Common myeloid progenitor, CD34-positive (primary cell): ENCODE results near the gene ARR3.

ENCODE experiments used
- CTCF ChIA-PET: fragments of 350-600 bp; sonication (Branson Sonifier 250); formaldehyde crosslinking; loops from one replicate; lab custom pipeline; 2021; ENCODE audit warnings: antibody characterized with exemption; lab: Charles Lee
- POLR2A ChIA-PET: fragments of 350-600 bp; sonication (Branson Sonifier 250); formaldehyde crosslinking; loops from one replicate; lab custom pipeline; 2021; ENCODE audit warnings: antibody characterized with exemption; lab: Charles Lee
- DNase-seq, 3 donors: peaks; one replicate each; pipeline versions ENCODE4 v3.0.0 to v3.0.0-alpha.2; 2013
- H3K27ac ChIP-seq, 2 experiments: 1 replicate in 1 of 2; 2 replicates in 1 of 2; pipeline ENCODE4 v1.7.0; 2013; ENCODE audit warnings: inconsistent platforms in 2 of 2, low read length in 2 of 2, mild to moderate bottlenecking in 2 of 2, low read depth in 1 of 2, moderate library complexity in 1 of 2; ENCODE audit not compliant: severe bottlenecking in 2 of 2, insufficient read depth in 1 of 2, poor library complexity in 1 of 2
- H3K27me3 ChIP-seq, 5 experiments: replicated peaks in 2 of 5; 1 replicate in 3 of 5; 2 replicates in 2 of 5; pipeline versions ENCODE4 v1.6.1 to v1.7.0; 2013; ENCODE audit warnings: low read length in 4 of 5, mild to moderate bottlenecking in 2 of 5, moderate library complexity in 2 of 5, inconsistent platforms in 1 of 5; ENCODE audit not compliant: insufficient read depth in 5 of 5, control insufficient read depth in 4 of 5
- H3K36me3 ChIP-seq, 4 experiments: 1 replicate in 2 of 4; 2 replicates in 2 of 4; pipeline versions ENCODE4 v1.6.1 to v1.7.0; 2013; ENCODE audit warnings: low read length in 3 of 4, control low read depth in 1 of 4, mild to moderate bottlenecking in 1 of 4; ENCODE audit not compliant: control insufficient read depth in 4 of 4, insufficient read depth in 4 of 4
- H3K4me1 ChIP-seq, 4 experiments: 1 replicate in 3 of 4; 2 replicates in 1 of 4; pipeline versions ENCODE4 v1.6.1 to v1.7.1; 2013; ENCODE audit warnings: low read length in 3 of 4, mild to moderate bottlenecking in 3 of 4, control low read depth in 1 of 4, inconsistent platforms in 1 of 4, moderate library complexity in 1 of 4; ENCODE audit not compliant: control insufficient read depth in 4 of 4, insufficient read depth in 4 of 4; ENCODE audit errors: control extremely low read depth in 1 of 4
- H3K4me3 ChIP-seq, 7 experiments: 1 replicate in 4 of 7; 2 replicates in 3 of 7; pipeline versions ENCODE4 v1.5.1 to v1.7.0; 2013; ENCODE audit warnings: mild to moderate bottlenecking in 7 of 7, low read length in 6 of 7, moderate library complexity in 6 of 7, inconsistent platforms in 2 of 7, low read depth in 2 of 7, control low read depth in 1 of 7; ENCODE audit not compliant: insufficient read depth in 4 of 7, control insufficient read depth in 1 of 7; ENCODE audit errors: extremely low read depth in 1 of 7
- H3K9me3 ChIP-seq, 5 experiments: 1 replicate in 4 of 5; 2 replicates in 1 of 5; pipeline versions ENCODE4 v1.6.1 to v1.7.1; 2013; ENCODE audit warnings: low read length in 4 of 5, mild to moderate bottlenecking in 2 of 5, inconsistent platforms in 1 of 5, low read depth in 1 of 5, moderate library complexity in 1 of 5; ENCODE audit not compliant: control insufficient read depth in 4 of 5, insufficient read depth in 2 of 5; ENCODE audit errors: control extremely low read depth in 1 of 5
- WGBS: methylation state at CpG from one replicate; pipeline ENCODE4 v1.1.5; 2013; ENCODE audit not compliant: insufficient coverage; 5-methylcytosine and 5-hydroxymethylcytosine counted together

ARR3 gene

DNA sequence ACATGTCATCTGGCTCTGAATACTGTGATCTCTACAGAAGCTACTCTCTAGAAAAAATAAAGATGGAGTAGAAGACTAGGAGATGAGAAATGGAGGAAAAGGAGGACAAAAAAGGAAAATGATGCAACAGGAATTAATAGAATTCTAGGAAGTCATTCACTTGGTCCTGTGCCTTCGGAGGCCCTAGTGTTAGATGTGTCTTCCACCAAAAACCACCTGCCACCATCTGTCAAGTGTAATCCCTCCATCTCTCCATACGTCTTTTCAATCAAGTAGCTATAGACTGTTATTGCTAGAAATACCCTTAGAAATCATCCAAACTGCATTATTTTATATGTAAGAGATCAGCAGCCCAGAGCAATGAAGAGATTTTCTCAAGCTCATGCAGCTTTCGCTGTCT lies 10.9 kb downstream of the ARR3 start:
- no peak overlapping the region for H3K4me3 ChIP-seq
- no peak for DNase-seq
- ChIA-PET POLR2A (no interaction called here), CTCF (no interaction called here)
- H3K4me1 ChIP-seq: no peaks in the 10 kb centered on the region
- H3K27ac ChIP-seq: no peak overlapping the region
- no peaks in the 10 kb centered on the region for H3K9me3 ChIP-seq
- 88% methylated on average over 1 of the region's 3 CpGs for WGBS
- no peaks in the 10 kb centered on the region for H3K36me3 ChIP-seq
- H3K27me3 ChIP-seq: no peaks in the 10 kb centered on the region

DNA sequence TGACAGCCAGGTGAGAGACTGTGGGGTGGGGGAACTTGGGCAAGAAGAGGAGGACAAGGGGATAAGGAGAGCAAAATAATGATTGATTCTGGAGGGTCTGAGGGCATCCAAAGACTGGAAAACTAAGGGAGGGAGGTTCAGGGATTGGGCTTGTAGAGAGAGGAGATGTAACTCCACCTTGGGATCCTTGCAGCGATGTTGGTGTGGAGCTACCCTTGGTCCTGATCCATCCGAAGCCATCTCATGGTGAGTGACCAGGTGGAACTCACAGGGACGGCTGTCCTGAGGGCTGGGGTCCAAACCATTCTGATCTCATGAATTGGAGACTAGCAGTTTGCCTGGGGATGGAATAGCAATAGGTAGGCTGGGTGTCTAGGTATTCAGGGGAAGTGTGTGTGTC lies 12.4 kb downstream of the ARR3 start:
- no peaks in the 10 kb centered on the region for H3K4me1 ChIP-seq
- WGBS: 86% methylated on average over 3 of the region's 3 CpGs
- no peaks in the 10 kb centered on the region for H3K27me3 ChIP-seq
- no peak for DNase-seq
- CTCF ChIA-PET: no interaction called here
- no peak overlapping the region for H3K27ac ChIP-seq
- H3K9me3 ChIP-seq: no peaks in the 10 kb centered on the region
- POLR2A ChIA-PET: no interaction called here
- no peak overlapping the region for H3K4me3 ChIP-seq
- H3K36me3 ChIP-seq: peaks cover 0 to 2% (median 0%) of the 10 kb centered on the region in 4 experiments

DNA sequence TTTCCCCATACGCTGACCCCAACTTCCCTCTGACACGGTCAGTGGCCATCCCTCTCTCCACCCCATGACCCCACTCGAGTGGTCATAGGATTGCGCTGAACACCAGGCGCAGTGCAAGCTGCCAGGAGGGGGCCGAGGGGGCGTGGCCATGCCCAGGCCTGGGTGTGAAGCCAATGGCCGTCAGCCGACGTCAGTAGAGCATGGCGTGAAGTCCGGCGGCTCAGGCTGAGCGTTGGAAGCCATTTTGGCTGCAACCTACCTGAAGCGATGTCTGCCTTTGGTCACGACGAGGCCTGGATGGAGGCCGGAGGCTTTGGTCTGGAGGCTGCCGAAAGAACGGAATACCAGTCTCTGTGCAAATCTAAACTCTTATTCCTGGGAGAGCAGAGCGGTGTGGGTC lies 13.8 kb downstream of the ARR3 start, which contains the start of gene RAB41:
Gene RAB41, plus strand, starts transcription at position 222 of the 400 bp plus-strand sequence. Its CDS starts 46 bp downstream, at position 268.
- WGBS: 90% methylated on average over 21 of the region's 21 CpGs
- no peaks in the 10 kb centered on the region for H3K27me3 ChIP-seq
- H3K9me3 ChIP-seq: no peaks in the 10 kb centered on the region
- no peaks in the 10 kb centered on the region for H3K4me1 ChIP-seq
- H3K27ac ChIP-seq: no peak within 1 kb of the TSS
- POLR2A ChIA-PET: no interaction called here
- CTCF ChIA-PET: no interaction called here
- peaks cover 0 to 14% (median 8%) of the 10 kb centered on the region in 4 experiments for H3K36me3 ChIP-seq
- H3K4me3 ChIP-seq: no peak within 1 kb of the TSS
- DNase-seq: no peak

DNA sequence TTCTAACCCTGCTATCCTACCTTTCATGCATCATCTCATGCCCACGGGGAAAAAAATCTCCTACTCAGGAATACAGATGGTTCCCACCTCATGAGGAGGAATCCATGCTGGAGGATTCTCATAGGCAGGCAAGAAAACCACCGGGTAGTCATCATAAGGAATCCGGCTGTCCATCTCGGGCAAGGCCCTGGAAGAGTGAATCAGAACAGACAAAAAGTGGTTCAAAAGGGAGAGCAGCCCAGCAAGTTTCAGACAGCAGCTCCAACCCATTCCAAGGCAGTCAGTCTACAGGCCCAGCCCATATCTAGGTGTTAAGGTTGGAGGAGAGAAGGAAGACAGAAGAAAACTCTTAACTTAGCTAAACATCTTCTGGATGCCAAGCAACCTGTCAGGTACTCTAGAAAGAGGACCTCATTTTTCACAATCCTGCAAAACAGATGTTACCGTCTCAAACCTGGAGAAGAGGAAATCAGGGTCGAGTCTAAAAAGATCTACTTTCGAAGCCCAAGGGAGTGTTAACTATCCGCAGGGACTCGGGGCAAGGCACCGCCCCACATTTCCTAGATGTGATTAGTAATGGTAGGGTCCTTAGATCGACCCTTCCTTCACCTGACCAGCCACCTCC lies 21.1 kb downstream of the ARR3 start:
- Histone ChIP-seq H3K27ac (peak overlapping the region in 1 of 2 experiments; percentile 30), H3K9me3 (no peaks in the 10 kb centered on the region), H3K4me1 (peaks cover 0 to 17% (median 4%) of the 10 kb centered on the region in 4 experiments), H3K4me3 (peak overlapping the region; percentile 69 to 90 (median 75)), H3K36me3 (peaks cover 0 to 23% (median 10%) of the 10 kb centered on the region in 4 experiments), H3K27me3 (peaks cover 0 to 5% (median 0%) of the 10 kb centered on the region in 5 experiments)
- ChIA-PET CTCF (no interaction called here), POLR2A (no interaction called here)
- 82% methylated on average over 7 of the region's 11 CpGs for WGBS
- DNase-seq: no peak

DNA sequence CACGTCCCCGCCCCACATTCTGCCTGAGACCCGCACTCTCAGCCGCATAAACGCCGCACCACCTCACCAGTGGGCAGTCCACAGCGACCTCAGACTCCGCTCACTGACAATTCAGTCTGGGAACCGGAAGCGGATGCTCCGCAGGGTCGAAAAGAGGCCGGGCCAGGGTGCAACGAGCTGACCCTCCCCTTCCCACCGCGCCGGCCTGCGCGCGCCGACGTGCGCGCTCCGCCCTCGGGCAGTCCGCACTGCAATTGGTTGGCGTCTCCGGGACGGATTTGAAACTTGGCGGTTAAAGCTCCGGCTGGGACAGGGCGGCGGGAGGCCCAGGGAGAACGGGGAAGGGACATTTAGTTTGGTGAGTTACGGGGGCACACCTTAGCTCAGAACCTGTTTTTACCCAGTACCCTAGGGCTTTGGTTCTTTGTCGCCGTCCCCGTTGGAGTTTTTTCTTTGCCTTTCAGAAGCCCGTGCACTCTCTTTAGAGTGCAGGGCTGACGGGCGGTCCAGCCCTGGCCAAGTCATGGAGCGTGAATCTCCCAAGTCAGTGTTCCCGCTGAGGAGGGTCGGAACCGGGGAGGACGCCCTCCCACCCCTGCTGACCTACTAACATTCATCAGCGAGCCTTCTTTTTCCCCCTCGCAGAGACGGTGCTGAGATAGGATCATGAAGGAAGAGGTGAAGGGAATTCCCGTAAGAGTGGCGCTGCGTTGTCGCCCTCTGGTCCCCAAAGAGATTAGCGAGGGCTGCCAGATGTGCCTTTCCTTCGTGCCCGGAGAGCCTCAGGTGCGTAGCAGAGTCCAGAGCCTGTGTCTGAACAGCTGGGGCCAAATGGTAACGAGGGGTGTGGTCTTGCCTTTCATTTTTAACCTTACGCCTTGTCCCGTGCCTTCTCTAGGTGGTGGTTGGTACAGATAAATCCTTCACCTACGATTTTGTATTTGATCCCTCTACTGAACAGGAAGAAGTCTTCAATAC lies 21.9 kb downstream of the ARR3 start, which contains the start of the genes KIF4A and PDZD11:
Gene KIF4A, plus strand, starts transcription at position 312 of the 978 bp plus-strand sequence. Its CDS starts 355 bp downstream, at position 667.
Gene PDZD11, minus strand, starts transcription at position 135 of the 978 bp plus-strand sequence. CDS start 586 bp downstream, outside the sequence.
- ChIA-PET POLR2A (interaction anchor here (0.5 kb wide), 1 partner anchor 822 kb away, joined by 3 read pairs; no protein-coding TSS in a partner anchor), CTCF (interaction anchor here (1.0 kb wide), 1 partner anchor 192 kb away, joined by 3 read pairs; no protein-coding TSS in a partner anchor)
- H3K9me3 ChIP-seq: no peaks in the 10 kb centered on the region
- peak within 1 kb of the TSS in 1 of 2 experiments; percentile 30 for H3K27ac ChIP-seq
- peaks cover 0 to 21% (median 10%) of the 10 kb centered on the region in 4 experiments for H3K36me3 ChIP-seq
- 36% methylated on average over 41 of the region's 62 CpGs for WGBS
- peaks cover 0 to 5% (median 0%) of the 10 kb centered on the region in 5 experiments for H3K27me3 ChIP-seq
- DNase-seq: peak; percentile 67 to 85 (median 84)
- peaks cover 0 to 17% (median 4%) of the 10 kb centered on the region in 4 experiments for H3K4me1 ChIP-seq
- H3K4me3 ChIP-seq: peak within 1 kb of the TSS; percentile 69 to 90 (median 75)

DNA sequence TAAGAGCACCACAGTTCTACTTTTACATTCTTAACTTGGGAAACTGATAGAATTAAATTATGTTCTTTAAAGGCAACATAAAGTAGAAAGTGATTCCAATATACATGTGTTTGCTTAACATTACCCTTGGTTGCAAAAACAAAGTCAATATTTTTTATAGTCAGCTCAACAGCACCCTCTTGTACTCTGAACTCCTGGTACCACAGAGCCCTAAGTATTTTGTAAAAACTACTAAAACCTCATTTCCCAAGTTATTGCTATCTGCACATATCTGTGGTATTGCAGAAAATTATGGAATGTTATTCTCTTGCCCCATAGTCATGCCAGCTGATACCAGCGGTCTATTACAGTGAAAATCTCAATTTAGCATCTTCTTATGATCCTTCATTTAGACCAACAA lies 24.7 kb downstream of the ARR3 start:
- no peaks in the 10 kb centered on the region for H3K9me3 ChIP-seq
- ChIA-PET CTCF (no interaction called here), POLR2A (no interaction called here)
- no peak overlapping the region for H3K4me3 ChIP-seq
- peaks cover 0 to 2% (median 0%) of the 10 kb centered on the region in 4 experiments for H3K36me3 ChIP-seq
- DNase-seq: no peak
- H3K27me3 ChIP-seq: peaks cover 0 to 5% (median 0%) of the 10 kb centered on the region in 5 experiments
- H3K4me1 ChIP-seq: peaks cover 0 to 17% (median 4%) of the 10 kb centered on the region in 4 experiments
- no peak overlapping the region for H3K27ac ChIP-seq
- no CpG with 5 or more reads among the region's 1 CpG for WGBS
